ENCODE data around the gene MTUS2.

DNA sequence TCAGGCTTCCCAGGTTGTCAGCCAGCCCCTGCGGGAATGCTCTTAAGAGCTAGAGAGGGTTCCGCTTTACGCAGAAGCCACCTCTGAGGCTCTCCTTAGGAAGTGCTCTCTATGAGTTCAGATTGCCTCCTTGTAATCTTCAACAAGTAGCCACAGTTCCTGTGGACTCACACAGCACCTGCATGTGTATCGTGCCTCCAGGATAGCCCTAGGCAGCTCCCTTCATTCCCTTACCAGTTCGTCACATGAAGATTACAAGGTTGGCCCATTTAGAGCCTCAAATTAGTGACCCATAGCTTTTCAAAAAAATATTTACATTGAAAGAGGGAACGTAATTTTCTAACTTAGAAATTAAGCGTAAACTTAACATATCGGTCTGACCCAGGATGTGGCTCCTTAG lies 284.3 kb downstream of the MTUS2 start:
- TF ChIP-seq POLR2A (IDR thresholded peaks at IDR 0.05; ENCODE audit: control extremely low read depth in 1 of 2, low read depth in 2 of 2, low read length in 2 of 2) = no peak
- TF ChIP-seq, protein P1, sequence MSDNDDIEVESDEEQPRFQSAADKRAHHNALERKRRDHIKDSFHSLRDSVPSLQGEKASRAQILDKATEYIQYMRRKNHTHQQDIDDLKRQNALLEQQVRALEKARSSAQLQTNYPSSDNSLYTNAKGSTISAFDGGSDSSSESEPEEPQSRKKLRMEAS (IDR thresholded peaks at IDR 0.05) = no peak
- no peak for TF ChIP-seq RXRA (IDR thresholded peaks at IDR 0.05; ENCODE audit: insufficient read depth, low read depth, low read length)
- TF ChIP-seq, protein P2, sequence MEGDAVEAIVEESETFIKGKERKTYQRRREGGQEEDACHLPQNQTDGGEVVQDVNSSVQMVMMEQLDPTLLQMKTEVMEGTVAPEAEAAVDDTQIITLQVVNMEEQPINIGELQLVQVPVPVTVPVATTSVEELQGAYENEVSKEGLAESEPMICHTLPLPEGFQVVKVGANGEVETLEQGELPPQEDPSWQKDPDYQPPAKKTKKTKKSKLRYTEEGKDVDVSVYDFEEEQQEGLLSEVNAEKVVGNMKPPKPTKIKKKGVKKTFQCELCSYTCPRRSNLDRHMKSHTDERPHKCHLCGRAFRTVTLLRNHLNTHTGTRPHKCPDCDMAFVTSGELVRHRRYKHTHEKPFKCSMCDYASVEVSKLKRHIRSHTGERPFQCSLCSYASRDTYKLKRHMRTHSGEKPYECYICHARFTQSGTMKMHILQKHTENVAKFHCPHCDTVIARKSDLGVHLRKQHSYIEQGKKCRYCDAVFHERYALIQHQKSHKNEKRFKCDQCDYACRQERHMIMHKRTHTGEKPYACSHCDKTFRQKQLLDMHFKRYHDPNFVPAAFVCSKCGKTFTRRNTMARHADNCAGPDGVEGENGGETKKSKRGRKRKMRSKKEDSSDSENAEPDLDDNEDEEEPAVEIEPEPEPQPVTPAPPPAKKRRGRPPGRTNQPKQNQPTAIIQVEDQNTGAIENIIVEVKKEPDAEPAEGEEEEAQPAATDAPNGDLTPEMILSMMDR (IDR thresholded peaks at IDR 0.05; ENCODE audit: control extremely low read depth in 1 of 3, insufficient read depth in 1 of 3, low read depth in 1 of 3, low read length in 3 of 3) = no peak
- no peak for TF ChIP-seq TCF12 (IDR thresholded peaks at IDR 0.05; ENCODE audit: low read depth, low read length)
- no peak for TF ChIP-seq CBX8 (IDR thresholded peaks at IDR 0.05; ENCODE audit: borderline replicate concordance, low read depth, low read length)
